Esophagus muscularis mucosa (tissue), 3 donors: Measurements from ENCODE around the gene MCF2L2.

Experiments used
- POLR2AphosphoS5 ChIP-seq, 2 donors: sonication (generic); formaldehyde crosslinking; IDR thresholded peaks; one replicate each; pipeline ENCODE4 v1.6.1; 2017; ENCODE audit warnings: antibody characterized with exemption in 2 of 2
- TF ChIP-seq, protein P1 (sequence below), 3 experiments: fragments of 200-600 bp in 2 of 3; fragments of 450-650 bp in 1 of 3; sonication (generic) in 2 of 3; IDR thresholded peaks; one replicate each; pipeline ENCODE4 v1.5.1; 2017 to 2019; ENCODE audit warnings: antibody characterized with exemption in 3 of 3, mild to moderate bottlenecking in 2 of 3, moderate library complexity in 1 of 3

DNA sequence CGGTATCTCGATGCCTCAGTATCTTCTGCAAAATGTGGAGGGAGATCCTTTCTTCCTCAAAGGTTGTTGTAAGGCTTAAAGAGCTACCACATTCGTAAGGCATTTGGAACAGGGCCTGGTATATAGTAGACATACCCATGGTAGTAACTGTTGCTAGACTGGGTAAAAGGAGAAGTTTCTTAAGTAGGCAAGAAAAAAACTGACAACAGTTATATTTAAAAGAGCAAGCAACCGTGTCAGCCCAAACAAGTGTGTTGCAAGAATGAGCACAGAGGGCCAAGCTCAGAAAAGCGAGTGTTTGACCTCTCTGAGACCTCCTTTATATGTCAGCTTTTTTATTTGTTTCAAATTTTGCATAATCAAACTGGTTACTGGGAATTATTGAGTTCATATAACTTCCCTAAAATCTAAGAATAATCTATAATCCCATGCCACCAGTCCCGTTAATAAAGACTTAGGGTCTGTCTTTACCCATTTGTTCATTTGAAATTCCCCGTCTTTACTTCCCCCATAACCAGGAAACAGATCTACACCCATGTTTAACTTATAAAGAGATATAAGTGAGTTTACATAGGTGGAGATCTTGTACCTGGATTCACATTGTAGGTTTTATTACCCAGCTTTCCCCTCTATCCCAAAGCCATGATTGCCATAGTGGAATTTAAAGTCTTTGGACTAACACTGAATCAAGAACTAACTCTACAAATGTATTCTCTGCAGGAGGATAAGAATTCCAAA, 168.1 kb downstream of the MCF2L2 start:
- TF ChIP-seq POLR2AphosphoS5 (IDR thresholded peaks at IDR 0.05): no peak
- TF ChIP-seq, protein P1, sequence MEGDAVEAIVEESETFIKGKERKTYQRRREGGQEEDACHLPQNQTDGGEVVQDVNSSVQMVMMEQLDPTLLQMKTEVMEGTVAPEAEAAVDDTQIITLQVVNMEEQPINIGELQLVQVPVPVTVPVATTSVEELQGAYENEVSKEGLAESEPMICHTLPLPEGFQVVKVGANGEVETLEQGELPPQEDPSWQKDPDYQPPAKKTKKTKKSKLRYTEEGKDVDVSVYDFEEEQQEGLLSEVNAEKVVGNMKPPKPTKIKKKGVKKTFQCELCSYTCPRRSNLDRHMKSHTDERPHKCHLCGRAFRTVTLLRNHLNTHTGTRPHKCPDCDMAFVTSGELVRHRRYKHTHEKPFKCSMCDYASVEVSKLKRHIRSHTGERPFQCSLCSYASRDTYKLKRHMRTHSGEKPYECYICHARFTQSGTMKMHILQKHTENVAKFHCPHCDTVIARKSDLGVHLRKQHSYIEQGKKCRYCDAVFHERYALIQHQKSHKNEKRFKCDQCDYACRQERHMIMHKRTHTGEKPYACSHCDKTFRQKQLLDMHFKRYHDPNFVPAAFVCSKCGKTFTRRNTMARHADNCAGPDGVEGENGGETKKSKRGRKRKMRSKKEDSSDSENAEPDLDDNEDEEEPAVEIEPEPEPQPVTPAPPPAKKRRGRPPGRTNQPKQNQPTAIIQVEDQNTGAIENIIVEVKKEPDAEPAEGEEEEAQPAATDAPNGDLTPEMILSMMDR (IDR thresholded peaks at IDR 0.05): no peak
